Cardiac fibroblast (primary cell): ENCODE results near the gene ATP11B.

Source experiments
- DNase-seq, 2 donors: peaks; one replicate each; pipeline versions ENCODE4 v3.0.0 to v3.0.0-alpha.2; 2010; ENCODE audit warnings: low read depth in 2 of 2
- H3K4me3 ChIP-seq, 2 donors: replicated peaks in 1 of 2; 1 replicate in 1 of 2; 2 replicates in 1 of 2; pipeline ENCODE4 v1.5.1; 2011; ENCODE audit warnings: low read depth in 2 of 2, low read length in 2 of 2, mild to moderate bottlenecking in 2 of 2, moderate library complexity in 1 of 2
- CTCF ChIP-seq: IDR thresholded peaks from one replicate; pipeline ENCODE4 v1.5.1; 2011; ENCODE audit warnings: low read depth, mild to moderate bottlenecking, low read length, inconsistent platforms

ATP11B gene

DNA sequence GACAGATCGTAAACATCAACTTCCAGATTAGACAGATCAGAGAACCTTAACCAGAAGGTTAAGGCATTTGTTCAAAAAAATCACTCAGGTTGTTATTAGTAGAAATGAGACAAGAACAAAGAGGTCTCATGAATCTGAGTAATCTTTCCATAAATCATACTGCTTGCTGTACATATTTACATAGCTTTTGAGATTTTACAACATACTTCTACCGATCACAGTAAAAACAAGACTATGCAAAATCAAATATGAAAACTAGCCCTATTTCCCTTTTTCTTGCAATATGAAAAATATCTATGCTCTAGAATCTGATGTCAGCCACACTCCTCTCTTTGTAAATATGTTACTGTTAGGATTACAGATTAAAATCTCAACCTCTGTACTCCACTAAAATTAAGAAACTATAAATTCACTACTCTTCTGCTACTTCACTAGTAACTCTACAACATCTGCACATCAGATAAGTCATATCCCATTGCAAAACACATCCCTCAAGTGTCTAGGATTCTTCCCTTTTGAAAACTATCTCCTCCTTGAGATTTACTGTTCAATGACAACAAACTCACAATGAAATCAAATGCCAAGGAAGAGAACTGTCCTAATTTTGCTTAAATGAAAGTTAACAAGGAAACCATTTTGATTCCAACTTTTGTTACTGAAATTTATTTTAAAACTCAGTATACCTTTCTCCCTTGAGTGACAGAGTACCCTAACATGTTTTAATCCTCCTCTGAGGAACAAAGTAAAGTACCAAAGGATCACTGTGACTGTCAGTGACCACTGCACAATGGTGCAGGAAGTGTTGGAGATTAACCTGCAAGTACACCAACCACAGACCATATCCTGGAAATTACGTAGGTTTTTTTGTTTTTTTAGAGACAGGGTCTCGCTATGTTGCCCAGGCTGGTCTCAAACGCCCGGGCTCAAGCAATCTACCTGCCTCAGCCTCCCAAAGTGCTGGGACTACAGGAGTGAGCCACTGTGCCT, 174.2 kb downstream of the ATP11B start:
- DNase-seq: no peak
- H3K4me3 ChIP-seq: no peak overlapping the region
- TF ChIP-seq CTCF: no peak

GRCh38 chr3:182969277-182969676, 176.0 kb downstream of the ATP11B start:
- no peak overlapping the region for H3K4me3 ChIP-seq
- peak; percentile 47 to 80 for DNase-seq
- no peak for TF ChIP-seq CTCF

DNA sequence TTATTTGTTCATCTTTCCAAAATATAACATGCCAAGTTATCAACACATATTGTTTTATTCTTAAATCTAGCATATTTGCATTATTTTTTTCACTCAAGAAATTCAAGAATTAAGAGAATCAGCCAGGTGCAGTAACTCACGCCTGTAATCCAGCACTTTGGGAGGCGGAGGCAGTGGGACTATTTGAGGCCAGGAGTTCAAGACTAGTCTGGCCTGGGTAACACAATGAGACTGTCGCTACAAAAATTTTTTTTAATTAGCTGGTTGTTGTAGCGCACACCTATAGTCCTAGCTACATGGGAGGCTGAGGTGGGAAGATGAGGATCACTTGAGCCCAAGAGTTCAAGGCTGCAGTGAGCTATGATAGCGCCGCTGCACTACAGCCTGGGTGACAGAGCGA, 176.5 kb downstream of the ATP11B start:
- no peak for TF ChIP-seq CTCF
- H3K4me3 ChIP-seq: no peak overlapping the region
- no peak for DNase-seq

GRCh38 chr3:182970811-182971418, 177.6 kb downstream of the ATP11B start:
- TF ChIP-seq CTCF: no peak
- no peak overlapping the region for H3K4me3 ChIP-seq
- no peak for DNase-seq
